H1 (cell line): ENCODE measurements around the gene IRX4. TPM values are rescaled to one million over a fixed set of nuclear protein-coding genes. Genes with fewer than 3 reads are reported as not detected.

Experiments used
- CTCF ChIA-PET: fragments of 300-600 bp; sonication (Branson Sonifier 250); formaldehyde crosslinking; loops from one replicate; lab custom pipeline; 2021; ENCODE audit not compliant: partially characterized antibody; lab: Charles Lee
- POLR2A ChIA-PET: fragments of 300-600 bp; sonication (Branson Sonifier 250); formaldehyde crosslinking; loops from one replicate; lab custom pipeline; 2021; ENCODE audit warnings: inconsistent platforms; ENCODE audit not compliant: partially characterized antibody; lab: Charles Lee
- DNase-seq, 2 experiments: peaks; one replicate each; pipeline versions ENCODE4 v3.0.0 to v3.0.0-alpha.2; 2010 to 2022; ENCODE audit warnings: low spot score in 2 of 2, low read depth in 1 of 2, mixed read lengths in 1 of 2
- FAIRE-seq: peaks from 2 replicates; lab custom pipeline; 2011; peaks lifted over from hg19 to GRCh38; lab: Jason Lieb, UNC
- H2AFZ ChIP-seq: 2 replicates; pipeline ENCODE4 v1.8.1; 2012; ENCODE audit warnings: low read length, inconsistent platforms
- H2AK5ac ChIP-seq: 2 replicates; pipeline ENCODE4 v1.6.1; 2013; ENCODE audit warnings: low read depth, low read length
- H2BK120ac ChIP-seq: replicated peaks from 2 replicates; pipeline ENCODE3; 2013; ENCODE audit warnings: low read depth, low read length, inconsistent platforms
- H2BK12ac ChIP-seq: 2 replicates; pipeline ENCODE4 v1.6.1; 2013; ENCODE audit warnings: low read depth, low read length
- H2BK15ac ChIP-seq: 2 replicates; pipeline ENCODE4 v1.6.1; 2013; ENCODE audit warnings: low read length
- H2BK20ac ChIP-seq: 2 replicates; pipeline ENCODE4 v1.6.1; 2013; ENCODE audit warnings: low read length
- H2BK5ac ChIP-seq: 2 replicates; pipeline ENCODE4 v1.6.1; 2013; ENCODE audit warnings: low read depth, low read length
- H3K14ac ChIP-seq: 2 replicates; pipeline ENCODE4 v1.6.1; 2013; ENCODE audit warnings: inconsistent platforms; ENCODE audit not compliant: insufficient read length
- H3K18ac ChIP-seq: 2 replicates; pipeline ENCODE4 v1.6.1; 2013; ENCODE audit warnings: low read length; ENCODE audit errors: extremely low read depth
- H3K23ac ChIP-seq: 2 replicates; pipeline ENCODE4 v1.6.1; 2013; ENCODE audit warnings: inconsistent platforms; ENCODE audit not compliant: insufficient read length
- H3K23me2 ChIP-seq: 2 replicates; pipeline ENCODE4 v1.6.1; 2013; ENCODE audit warnings: low read depth, low read length
- H3K27ac ChIP-seq: 2 replicates; pipeline ENCODE4 v1.6.1; 2011; ENCODE audit warnings: low read depth, low read length, inconsistent platforms
- H3K27me3 ChIP-seq, 4 experiments: replicated peaks in 1 of 4; 1 replicate in 1 of 4; 2 replicates in 3 of 4; pipeline versions ENCODE4 v1.6.1 to v1.8.1; 2011 to 2013; ENCODE audit warnings: low read length in 3 of 4, mild to moderate bottlenecking in 3 of 4, inconsistent platforms in 2 of 4, mixed read lengths in 2 of 4, moderate library complexity in 1 of 4; ENCODE audit not compliant: control insufficient read depth in 3 of 4, insufficient read depth in 3 of 4; ENCODE audit errors: extremely low read depth in 1 of 4
- H3K36me3 ChIP-seq, 4 experiments: 2 replicates each; pipeline versions ENCODE4 v1.6.1 to v1.8.1; 2011 to 2013; ENCODE audit warnings: mild to moderate bottlenecking in 4 of 4, low read length in 3 of 4, moderate library complexity in 2 of 4, control low read depth in 1 of 4, inconsistent platforms in 1 of 4; ENCODE audit not compliant: insufficient read depth in 4 of 4, control insufficient read depth in 2 of 4
- H3K4ac ChIP-seq: replicated peaks from 2 replicates; pipeline ENCODE3; 2013; ENCODE audit warnings: low read length, low read depth, mixed read lengths, inconsistent platforms; ENCODE audit not compliant: insufficient read length
- H3K4me1 ChIP-seq, 4 experiments: replicated peaks in 1 of 4; 1 replicate in 1 of 4; 2 replicates in 3 of 4; pipeline versions ENCODE4 v1.6.1 to v1.8.1; 2011 to 2013; ENCODE audit warnings: low read length in 3 of 4, inconsistent platforms in 2 of 4, mixed read lengths in 1 of 4; ENCODE audit not compliant: insufficient read depth in 4 of 4, control insufficient read depth in 3 of 4
- H3K4me2 ChIP-seq, 2 experiments: 2 replicates each; pipeline versions ENCODE4 v1.6.1 to v1.8.1; 2011 to 2013; ENCODE audit warnings: low read depth in 2 of 2, low read length in 2 of 2, control low read depth in 1 of 2, inconsistent platforms in 1 of 2, mild to moderate bottlenecking in 1 of 2; ENCODE audit not compliant: insufficient read depth in 1 of 2
- H3K4me3 ChIP-seq, 4 experiments: fragments of 200-600, 300-600 bp in 1 of 4; sonication (generic), shearing (Covaris generic), sonication (Bioruptor Twin) in 1 of 4; 2 replicates each; pipeline versions ENCODE4 v1.5.1 to v1.8.1; 2011 to 2016; ENCODE audit warnings: low read length in 4 of 4, low read depth in 3 of 4, control low read depth in 2 of 4, inconsistent platforms in 2 of 4, mild to moderate bottlenecking in 2 of 4, mixed read lengths in 1 of 4, moderate library complexity in 1 of 4; ENCODE audit not compliant: insufficient read depth in 2 of 4; ENCODE audit errors: extremely low read depth in 1 of 4
- H3K56ac ChIP-seq: replicated peaks from 2 replicates; pipeline ENCODE3; 2013; ENCODE audit warnings: low read depth, mild to moderate bottlenecking, mixed read lengths, low read length, inconsistent platforms; ENCODE audit not compliant: insufficient read length
- H3K79me1 ChIP-seq: 2 replicates; pipeline ENCODE4 v1.6.1; 2013; ENCODE audit warnings: low read depth, low read length, control low read depth
- H3K79me2 ChIP-seq, 2 experiments: 2 replicates each; pipeline versions ENCODE4 v1.6.1 to v1.8.1; 2012 to 2013; ENCODE audit warnings: low read length in 2 of 2, mild to moderate bottlenecking in 2 of 2, inconsistent platforms in 1 of 2; ENCODE audit not compliant: insufficient read depth in 2 of 2, control insufficient read depth in 1 of 2
- H3K9ac ChIP-seq, 4 experiments: replicated peaks in 1 of 4; 1 replicate in 1 of 4; 2 replicates in 3 of 4; pipeline versions ENCODE4 v1.6.1 to v1.8.1; 2011 to 2013; ENCODE audit warnings: low read depth in 3 of 4, low read length in 3 of 4, control low read depth in 2 of 4, mild to moderate bottlenecking in 2 of 4, moderate library complexity in 2 of 4, inconsistent platforms in 1 of 4; ENCODE audit errors: extremely low read depth in 1 of 4
- H3K9me3 ChIP-seq, 2 experiments: 2 replicates each; pipeline versions ENCODE4 v1.6.1 to v1.8.1; 2012 to 2013; ENCODE audit warnings: mild to moderate bottlenecking in 2 of 2, moderate library complexity in 2 of 2, control low read depth in 1 of 2, inconsistent platforms in 1 of 2, low read depth in 1 of 2, low read length in 1 of 2, mixed read lengths in 1 of 2; ENCODE audit not compliant: insufficient read depth in 2 of 2
- H4K20me1 ChIP-seq, 2 experiments: replicated peaks in 1 of 2; 2 replicates each; pipeline versions ENCODE3 to v1.8.1; 2011 to 2013; ENCODE audit warnings: inconsistent platforms in 2 of 2, low read length in 2 of 2, mild to moderate bottlenecking in 1 of 2; ENCODE audit not compliant: insufficient read depth in 2 of 2, control insufficient read depth in 1 of 2
- H4K5ac ChIP-seq: 2 replicates; pipeline ENCODE4 v1.6.1; 2013; ENCODE audit warnings: low read length, low read depth, mixed read lengths, inconsistent platforms; ENCODE audit not compliant: insufficient read length
- H4K8ac ChIP-seq: 2 replicates; pipeline ENCODE4 v1.8.0; 2013; ENCODE audit warnings: mild to moderate bottlenecking, moderate library complexity, low read length, inconsistent platforms; ENCODE audit not compliant: insufficient read depth; ENCODE audit errors: extremely low read depth
- H4K91ac ChIP-seq: replicated peaks from 2 replicates; pipeline ENCODE3; 2013; ENCODE audit warnings: low read length, mixed read lengths, inconsistent platforms; ENCODE audit not compliant: insufficient read length
- BRCA1 ChIP-seq: IDR thresholded peaks from 2 replicates; pipeline ENCODE4 v1.6.1; 2012; ENCODE audit warnings: low read depth, low read length, improper control_type of control experiment
- CEBPB ChIP-seq: IDR thresholded peaks from 2 replicates; pipeline ENCODE4 v1.6.1; 2012; ENCODE audit warnings: low read depth, low read length
- JUND ChIP-seq: IDR thresholded peaks from 2 replicates; pipeline ENCODE4 v1.6.1; 2011; ENCODE audit warnings: mild to moderate bottlenecking, improper control_type of control experiment, low read length
- KDM1A ChIP-seq: fragments of 200-600, 300-600 bp; sonication (generic); IDR thresholded peaks from 2 replicates; pipeline ENCODE4 v1.7.1; 2016; ENCODE audit warnings: mild to moderate bottlenecking, low read length, borderline replicate concordance
- NRF1 ChIP-seq: IDR thresholded peaks from 2 replicates; pipeline ENCODE4 v1.6.1; 2011; ENCODE audit warnings: mild to moderate bottlenecking, low read depth, low read length, improper control_type of control experiment
- PHF8 ChIP-seq: fragments of 200-600 bp; sonication (generic); conservative IDR thresholded peaks from 2 replicates; pipeline ENCODE4 v1.7.1; 2012; ENCODE audit warnings: low read depth, mild to moderate bottlenecking, inconsistent platforms, low read length, moderate library complexity
- SP1 ChIP-seq: IDR thresholded peaks from 2 replicates; pipeline ENCODE4 v1.6.1; 2011; ENCODE audit warnings: low read depth, low read length
- ZNF274 ChIP-seq: IDR thresholded peaks from 2 replicates; pipeline ENCODE4 v1.7.0; 2012; ENCODE audit warnings: low read length, borderline replicate concordance; ENCODE audit errors: extremely low read depth
- WGBS, 2 experiments: shearing (Covaris generic) in 1 of 2; methylation state at CpG; one replicate each; pipeline versions ENCODE4 v1.1.6 to v1.1.7; 2013 to 2015; ENCODE audit warnings: low lambda C conversion rate in 2 of 2, mixed read lengths in 2 of 2, inconsistent platforms in 1 of 2, low coverage in 1 of 2, missing lambda C conversion rate in 1 of 2; ENCODE audit not compliant: insufficient replicate concordance in 2 of 2, insufficient coverage in 1 of 2, insufficient read length in 1 of 2; ENCODE audit errors: extremely low coverage in 1 of 2, missing lambda C conversion rate in 1 of 2; 5-methylcytosine and 5-hydroxymethylcytosine counted together
- polyA plus RNA-seq, 7 experiments: library from polyadenylated mRNA; depleted of rRNA in 3 of 7; stranded (reverse) in 5 of 7; unstranded in 2 of 7; fragments of >200 nt in 5 of 7; fragments of 200-250 nt in 2 of 7; gene quantifications; 1 replicate in 5 of 7; 2 replicates in 1 of 7; 4 replicates in 1 of 7; pipeline versions ENCODE4 v1.2.1 to v1.2.3, GENCODE V29; 2011 to 2013; ENCODE audit warnings: missing spikeins in 2 of 7, mixed read lengths in 2 of 7
- total RNA-seq: library from RNA; stranded (reverse); fragmentation: NEBNext Ultra II Directional; extraction: Animal tissue kit (Norgen Biotek cat#: 25700); gene quantifications from 2 replicates; pipeline ENCODE4 v1.2.1, GENCODE V29; 2021
- TF ChIP-seq, protein P1 (sequence below): IDR thresholded peaks from 2 replicates; pipeline ENCODE4 v1.6.1; 2012; ENCODE audit warnings: inconsistent platforms

IRX4 gene
- total and polyA plus RNA-seq, 2 of the 8 experiments (the other 6 are each of a cell fraction or from before 2014, with no cell fraction given), result 0.45 to 1.2 TPM

DNA sequence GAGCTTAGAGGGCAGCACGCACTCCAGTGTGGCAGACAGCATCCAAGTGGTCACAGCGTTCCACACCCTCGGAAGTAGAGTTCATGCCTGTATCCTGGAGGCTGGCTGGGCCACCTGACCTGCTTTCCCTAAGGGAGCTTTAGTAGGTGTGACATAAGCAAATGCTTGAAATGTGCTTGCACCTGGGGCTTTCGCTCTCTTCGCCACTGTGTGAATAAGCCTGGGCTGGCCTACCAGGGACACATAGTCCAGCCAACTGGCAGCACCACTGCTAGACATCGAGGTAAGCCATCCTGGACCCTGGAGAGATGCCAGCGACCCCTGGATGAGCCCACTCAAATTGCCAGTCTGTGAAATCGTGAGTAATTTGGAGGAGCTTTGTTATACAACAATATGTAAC is 24.9 kb upstream of the IRX4 start:
- Histone ChIP-seq H2BK15ac (no peak overlapping the region), H3K56ac (no peak overlapping the region), H3K23ac (no peak overlapping the region), H2BK5ac (no peak overlapping the region), H3K9ac (no peak overlapping the region), H4K20me1 (no peaks in the 10 kb centered on the region), H2BK12ac (no peak overlapping the region), H3K4me3 (no peak overlapping the region), H4K5ac (no peak overlapping the region), H4K91ac (no peak overlapping the region), H2BK120ac (no peak overlapping the region), H2BK20ac (no peak overlapping the region), H3K4me2 (no peak overlapping the region), H3K23me2 (no peaks in the 10 kb centered on the region), H3K14ac (no peak overlapping the region), H3K27me3 (no peaks in the 10 kb centered on the region), H3K9me3 (no peaks in the 10 kb centered on the region; a peak in 1 of 4 replicates), H3K36me3 (no peaks in the 10 kb centered on the region), H4K8ac (no peak overlapping the region), H3K4ac (no peak overlapping the region), H3K18ac (no peak overlapping the region), H3K4me1 (no peaks in the 10 kb centered on the region), H3K79me2 (no peaks in the 10 kb centered on the region), H2AK5ac (no peak overlapping the region), H3K79me1 (no peaks in the 10 kb centered on the region), H2AFZ (no peak overlapping the region), H3K27ac (no peak overlapping the region)
- ChIA-PET POLR2A (interaction anchor here (0.6 to 1.1 kb wide), 2 partner anchors 8 to 20 kb away, joined by 3 to 5 read pairs; no protein-coding TSS in a partner anchor), CTCF (interaction anchor here (0.6 to 1.2 kb wide), 2 partner anchors 10 to 12 kb away, joined by 3 to 4 read pairs; no protein-coding TSS in a partner anchor)
- FAIRE-seq (no peak), DNase-seq (no peak)
- TF ChIP-seq CEBPB, result no peak
- no peak for TF ChIP-seq KDM1A
- no peak for TF ChIP-seq NRF1
- no peak for TF ChIP-seq SP1
- no peak for TF ChIP-seq BRCA1
- TF ChIP-seq, protein P1, sequence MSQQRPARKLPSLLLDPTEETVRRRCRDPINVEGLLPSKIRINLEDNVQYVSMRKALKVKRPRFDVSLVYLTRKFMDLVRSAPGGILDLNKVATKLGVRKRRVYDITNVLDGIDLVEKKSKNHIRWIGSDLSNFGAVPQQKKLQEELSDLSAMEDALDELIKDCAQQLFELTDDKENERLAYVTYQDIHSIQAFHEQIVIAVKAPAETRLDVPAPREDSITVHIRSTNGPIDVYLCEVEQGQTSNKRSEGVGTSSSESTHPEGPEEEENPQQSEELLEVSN, result no peak
- no peak for TF ChIP-seq JUND
- TF ChIP-seq PHF8, result no peak
- no peak for TF ChIP-seq ZNF274
- WGBS, 2 experiments, result 89% methylated on average over 8 of the region's 8 CpGs; no CpG with 5 or more reads in 1 of the 2 experiments
